BJ (cell line): ENCODE measurements around the gene CNKSR1. TPM values are rescaled to one million over a fixed set of nuclear protein-coding genes. Genes with fewer than 3 reads are reported as not detected.

Experiments
- CTCF ChIA-PET: fragments of 350-600 bp; formaldehyde crosslinking; extraction: SDS; loops from one replicate; lab custom pipeline; 2021; ENCODE audit warnings: antibody characterized with exemption, inconsistent platforms; lab: Yijun Ruan, JAX
- POLR2A ChIA-PET: fragments of 300-600 bp; sonication (Branson Sonifier 250); formaldehyde crosslinking; extraction: SDS; loops from one replicate; lab custom pipeline; 2021; ENCODE audit warnings: antibody characterized with exemption; lab: Charles Lee
- DNase-seq: peaks from one replicate; pipeline ENCODE4 v3.0.0-alpha.2; 2011; ENCODE audit warnings: low read depth
- H3K27me3 ChIP-seq: 2 replicates; pipeline ENCODE4 v1.6.0; 2011; ENCODE audit warnings: low read length; ENCODE audit not compliant: control insufficient read depth, insufficient read depth
- H3K36me3 ChIP-seq: 2 replicates; pipeline ENCODE4 v1.5.1; 2011; ENCODE audit warnings: low read length; ENCODE audit not compliant: control insufficient read depth, insufficient read depth
- H3K4me3 ChIP-seq: 2 replicates; pipeline ENCODE4 v1.5.1; 2011; ENCODE audit warnings: low read depth, mild to moderate bottlenecking, control low read depth, low read length
- CTCF ChIP-seq: IDR thresholded peaks from 2 replicates; pipeline ENCODE4 v1.5.1; 2011; ENCODE audit warnings: low read depth, mild to moderate bottlenecking, control low read depth, inconsistent platforms, low read length, moderate library complexity; ENCODE audit not compliant: insufficient read depth
- polyA plus RNA-seq: library from polyadenylated mRNA; depleted of rRNA; stranded (reverse); fragments of >200 nt; gene quantifications from 2 replicates; pipeline ENCODE4 v1.2.3, GENCODE V29; 2011

CNKSR1 gene
- polyA plus RNA-seq, 1 experiment = 0.63 TPM

- DNase-seq = no peak
- TF ChIP-seq CTCF = no peak
- ChIA-PET CTCF (interaction anchor here (0.9 to 5.7 kb wide), 10 partner anchors 9 to 261 kb away, joined by 3 to 51 read pairs (median 6); partner anchors contain the start of genes CEP85 and ZNF593), POLR2A (no interaction called here)
- H3K4me3 ChIP-seq = no peak overlapping the region
- peaks cover 25% of the 10 kb centered on the region for H3K27me3 ChIP-seq
- no peaks in the 10 kb centered on the region for H3K36me3 ChIP-seq
Observed at GRCh38 chr1:26156285-26157038, 20.8 kb upstream of the CNKSR1 start.

- Histone ChIP-seq H3K36me3 (no peaks in the 10 kb centered on the region), H3K27me3 (peaks cover 23% of the 10 kb centered on the region), H3K4me3 (no peak overlapping the region)
- ChIA-PET POLR2A (no interaction called here), CTCF (interaction anchor here (1.8 to 5.7 kb wide), 2 partner anchors 15 to 163 kb away, joined by 6 to 51 read pairs; no protein-coding TSS in a partner anchor)
- TF ChIP-seq CTCF = no peak
- no peak for DNase-seq
Observed at GRCh38 chr1:26158271-26158907, 18.9 kb upstream of the CNKSR1 start.

- DNase-seq = no peak
- POLR2A ChIA-PET = no interaction called here
- Histone ChIP-seq H3K4me3 (no peak within 1 kb of the TSS), H3K36me3 (no peaks in the 10 kb centered on the region), H3K27me3 (peaks cover 19% of the 10 kb centered on the region)
- CTCF ChIA-PET = interaction anchor here (1.8 kb wide), 1 partner anchor 14 kb away, joined by 6 read pairs; no protein-coding TSS in a partner anchor
- TF ChIP-seq CTCF = no peak
Observed at GRCh38 chr1:26158908-26159742, 18.2 kb upstream of the CNKSR1 start, which contains the start of gene FAM110D. TSS of gene FAM110D (plus strand) at chr1:26159079. CDS start at chr1:26161292, 2,213 bp downstream.

- ChIA-PET CTCF (interaction anchor here (1.8 kb wide), 1 partner anchor 15 kb away, joined by 6 read pairs; no protein-coding TSS in a partner anchor), POLR2A (interaction anchor here (0.6 kb wide), 1 partner anchor 70 kb away, joined by 3 read pairs; no protein-coding TSS in a partner anchor)
- Histone ChIP-seq H3K36me3 (no peaks in the 10 kb centered on the region), H3K4me3 (no peak overlapping the region), H3K27me3 (peaks cover 19% of the 10 kb centered on the region)
- TF ChIP-seq CTCF = no peak
- no peak for DNase-seq
Observed at GRCh38 chr1:26159743-26160039, 17.6 kb upstream of the CNKSR1 start.
